GM12873 (cell line): Measurements from ENCODE around the gene SNCAIP.

Source experiments
- TF ChIP-seq, protein P1 (sequence below): IDR thresholded peaks from 2 replicates; pipeline ENCODE4 v1.5.1; 2012; ENCODE audit warnings: low read depth, mild to moderate bottlenecking, moderate library complexity, low read length, control low read depth; ENCODE audit not compliant: insufficient read depth; ENCODE audit errors: missing control alignments

SNCAIP gene

DNA sequence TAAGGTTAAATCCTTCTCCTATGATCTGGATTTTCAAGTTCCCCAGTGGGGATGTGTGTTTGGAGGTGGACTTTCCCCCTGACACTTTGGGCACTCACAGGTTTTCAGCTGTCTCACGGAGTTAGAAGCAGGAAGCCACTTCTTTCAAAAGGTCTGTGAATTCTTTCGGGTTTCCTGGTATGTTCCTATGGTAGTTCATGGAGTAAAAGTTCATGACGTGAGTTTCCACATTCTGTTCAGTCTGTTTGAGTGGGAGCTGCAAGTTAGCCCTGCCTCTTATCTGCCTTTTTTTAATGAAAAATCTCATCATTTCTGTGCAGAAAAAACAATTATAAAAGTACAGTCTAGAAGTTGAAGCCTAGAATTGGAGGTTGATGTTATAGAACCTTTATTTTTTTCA is 24.9 kb upstream of the SNCAIP start:
- TF ChIP-seq, protein P1, sequence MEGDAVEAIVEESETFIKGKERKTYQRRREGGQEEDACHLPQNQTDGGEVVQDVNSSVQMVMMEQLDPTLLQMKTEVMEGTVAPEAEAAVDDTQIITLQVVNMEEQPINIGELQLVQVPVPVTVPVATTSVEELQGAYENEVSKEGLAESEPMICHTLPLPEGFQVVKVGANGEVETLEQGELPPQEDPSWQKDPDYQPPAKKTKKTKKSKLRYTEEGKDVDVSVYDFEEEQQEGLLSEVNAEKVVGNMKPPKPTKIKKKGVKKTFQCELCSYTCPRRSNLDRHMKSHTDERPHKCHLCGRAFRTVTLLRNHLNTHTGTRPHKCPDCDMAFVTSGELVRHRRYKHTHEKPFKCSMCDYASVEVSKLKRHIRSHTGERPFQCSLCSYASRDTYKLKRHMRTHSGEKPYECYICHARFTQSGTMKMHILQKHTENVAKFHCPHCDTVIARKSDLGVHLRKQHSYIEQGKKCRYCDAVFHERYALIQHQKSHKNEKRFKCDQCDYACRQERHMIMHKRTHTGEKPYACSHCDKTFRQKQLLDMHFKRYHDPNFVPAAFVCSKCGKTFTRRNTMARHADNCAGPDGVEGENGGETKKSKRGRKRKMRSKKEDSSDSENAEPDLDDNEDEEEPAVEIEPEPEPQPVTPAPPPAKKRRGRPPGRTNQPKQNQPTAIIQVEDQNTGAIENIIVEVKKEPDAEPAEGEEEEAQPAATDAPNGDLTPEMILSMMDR: no peak

DNA sequence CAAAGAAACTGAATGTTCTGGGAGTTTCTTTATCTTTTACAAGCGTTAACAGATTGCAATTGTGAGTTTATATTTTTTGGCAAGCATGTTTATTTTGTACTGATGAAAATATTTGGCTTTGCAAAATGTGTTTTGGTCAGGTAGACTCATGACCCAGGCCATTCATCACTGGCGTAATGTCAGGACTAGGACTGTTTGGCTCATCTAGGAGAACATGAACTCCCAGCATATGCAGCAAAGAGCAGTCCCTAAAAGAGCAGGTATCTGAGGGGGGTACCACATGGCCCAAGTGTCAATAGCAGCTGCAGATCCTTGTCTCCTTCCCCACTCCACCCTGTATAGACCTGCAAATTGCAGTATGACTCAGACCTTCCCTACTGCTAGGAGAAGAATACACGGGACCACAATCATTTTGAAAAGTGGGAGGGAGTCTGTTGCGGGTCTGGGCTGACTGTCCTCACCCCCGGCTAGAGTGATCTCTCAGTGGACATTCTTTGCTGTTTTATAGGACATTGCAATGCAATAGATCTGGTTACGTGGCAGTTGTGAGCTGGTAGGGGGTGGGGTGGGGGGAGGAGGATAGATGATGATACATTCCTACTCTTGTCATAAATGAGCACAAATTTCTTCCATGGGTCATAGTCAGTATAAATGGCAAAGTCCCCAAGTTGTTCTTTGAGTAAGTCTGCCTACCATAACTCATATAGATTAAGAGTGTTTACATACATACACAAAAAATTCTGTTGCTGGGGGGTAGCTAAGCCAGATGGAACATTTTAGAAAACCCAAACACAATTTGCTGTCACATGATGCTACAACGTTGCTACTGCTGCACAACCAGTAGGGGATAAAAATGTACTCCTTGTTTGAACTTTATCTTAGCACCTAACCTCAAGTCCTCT is 20.8 kb upstream of the SNCAIP start:
- TF ChIP-seq, protein P1: no peak

- TF ChIP-seq, protein P1: no peak
Observed at GRCh38 chr5:122292332-122292731, 19.7 kb upstream of the SNCAIP start.

DNA sequence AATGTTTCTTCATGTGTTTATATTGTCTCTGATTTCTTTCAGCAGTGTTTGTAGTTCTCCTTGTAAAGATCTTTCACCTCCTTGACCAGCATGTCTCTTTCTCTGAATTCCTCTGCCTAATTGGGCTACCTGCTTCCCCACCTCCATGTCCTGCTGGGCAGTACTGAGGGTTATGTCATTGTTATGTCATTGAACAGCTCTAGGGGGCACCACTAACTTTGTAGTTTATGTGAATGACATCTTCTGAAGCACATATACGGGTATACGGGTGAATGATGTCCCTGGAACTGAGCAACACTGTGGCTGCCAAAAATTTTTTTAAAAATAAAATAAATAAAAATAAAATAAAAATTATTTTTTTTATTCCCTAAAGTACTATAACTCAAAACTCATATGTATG is 16.9 kb upstream of the SNCAIP start:
- TF ChIP-seq, protein P1: peak; percentile 47

DNA sequence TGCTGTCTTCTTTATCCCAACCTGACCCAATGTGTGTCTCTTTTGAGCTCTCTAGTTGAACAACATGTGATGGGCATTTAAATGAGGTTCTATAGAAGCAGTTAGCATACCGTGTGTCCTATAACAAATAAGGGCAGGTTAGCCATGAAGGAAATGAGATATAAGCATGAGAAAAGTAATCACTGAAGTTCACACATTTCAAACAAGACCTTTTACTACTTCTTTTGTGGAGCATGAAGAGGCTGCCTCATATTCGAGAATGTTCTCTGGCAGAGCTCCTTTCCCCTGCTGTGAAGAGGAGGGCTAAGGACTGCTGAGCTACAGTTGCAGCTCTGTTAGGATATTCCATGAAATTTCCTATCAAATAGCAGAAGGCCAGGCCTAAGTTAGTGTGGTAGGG is 15.2 kb upstream of the SNCAIP start:
- TF ChIP-seq, protein P1: no peak

- TF ChIP-seq, protein P1: no peak
Observed at GRCh38 chr5:122297587-122298298, 14.3 kb upstream of the SNCAIP start.

DNA sequence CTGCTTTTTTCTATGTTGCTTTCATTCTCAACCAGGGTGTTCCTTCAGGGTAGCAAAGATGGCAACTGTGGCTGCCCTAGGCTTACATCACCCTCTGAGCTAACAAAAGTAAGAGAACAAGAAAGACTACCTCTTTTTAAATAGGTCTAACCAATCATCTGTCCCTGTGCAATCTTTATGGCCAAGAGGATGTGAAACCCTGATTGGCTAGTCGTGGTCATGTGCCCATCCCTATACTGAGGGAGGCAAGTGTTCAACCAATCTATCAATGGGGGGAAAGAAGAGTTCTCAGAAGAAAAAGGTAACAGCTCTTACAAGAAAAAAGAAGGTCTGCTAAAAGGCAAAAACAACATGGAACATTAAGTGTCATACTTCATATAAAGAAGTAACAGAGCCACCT is 11.7 kb upstream of the SNCAIP start:
- TF ChIP-seq, protein P1: no peak
